ENCODE measurements around the gene OR2B2.

The OR2B2 gene

DNA sequence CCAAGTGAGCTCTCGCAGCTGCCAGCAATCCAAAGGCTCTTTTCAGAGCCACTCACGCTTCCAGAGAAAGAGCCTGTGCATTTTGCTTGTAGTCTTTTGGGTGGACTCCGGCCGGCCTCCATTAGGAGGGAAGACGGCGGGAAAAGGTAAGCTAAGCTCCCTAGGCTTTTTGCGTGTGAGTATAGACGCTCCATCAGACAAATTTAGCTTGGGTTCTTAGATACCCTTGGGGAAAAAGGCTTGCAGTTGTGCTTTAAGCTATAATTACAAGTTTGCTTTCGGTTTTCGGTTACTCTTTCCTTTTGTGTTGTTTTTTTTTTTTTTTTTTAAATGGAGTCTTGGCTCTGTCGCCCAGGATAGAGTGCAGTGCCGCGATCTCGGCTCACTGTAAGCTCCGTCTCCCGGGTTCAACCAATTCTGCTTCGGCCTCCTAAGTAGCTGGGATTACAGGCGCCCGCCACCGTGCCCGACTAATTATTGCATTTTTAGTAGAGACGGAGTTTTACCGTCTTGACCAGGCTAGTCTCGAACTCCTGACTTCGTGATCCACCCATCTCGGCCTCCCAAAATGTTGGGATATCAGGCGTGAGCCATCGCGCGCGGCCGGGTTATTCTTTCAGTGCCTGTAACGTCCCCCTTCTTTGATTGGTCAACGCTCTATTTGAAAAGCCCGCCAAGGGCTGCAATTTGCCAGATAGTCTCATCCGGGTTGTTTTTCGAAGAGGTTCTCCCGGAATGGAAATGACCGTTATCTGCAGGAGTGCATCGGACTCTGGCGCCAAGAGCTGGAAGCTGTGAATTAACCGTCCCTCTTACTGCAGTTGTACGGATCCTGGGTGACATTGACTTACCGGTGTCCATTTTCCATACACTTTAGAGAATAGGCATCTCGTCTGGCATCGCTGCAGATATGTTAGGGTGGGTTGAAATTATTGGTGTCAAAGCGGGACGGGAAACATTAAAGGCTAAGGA lies 18.1 kb downstream of the OR2B2 start:
- peaks cover 31% of the 10 kb centered on the region for H3K4me1 ChIP-seq (ENCODE audit: control insufficient read depth, insufficient read depth, low read length)
- H3K27ac ChIP-seq (ENCODE audit: low read length), result peak overlapping the region; percentile 93
- peak overlapping the region; percentile 95 to 97 for H3K4me3 ChIP-seq (ENCODE audit: low read length in 2 of 2)
- peaks cover 39 to 40% of the 10 kb centered on the region in 2 donors for H3K27me3 ChIP-seq (ENCODE audit: control insufficient read depth in 1 of 2, insufficient read depth in 2 of 2, low read length in 2 of 2)
- peak overlapping the region; percentile 87 to 95 for H3K9ac ChIP-seq (ENCODE audit: low read length in 2 of 2)
- no peaks in the 10 kb centered on the region for H3K9me3 ChIP-seq (ENCODE audit: control insufficient read depth in 2 of 2, low read length in 2 of 2)
- no peaks in the 10 kb centered on the region for H3K36me3 ChIP-seq (ENCODE audit: control insufficient read depth in 2 of 2, insufficient read depth in 2 of 2, low read length in 2 of 2)

DNA sequence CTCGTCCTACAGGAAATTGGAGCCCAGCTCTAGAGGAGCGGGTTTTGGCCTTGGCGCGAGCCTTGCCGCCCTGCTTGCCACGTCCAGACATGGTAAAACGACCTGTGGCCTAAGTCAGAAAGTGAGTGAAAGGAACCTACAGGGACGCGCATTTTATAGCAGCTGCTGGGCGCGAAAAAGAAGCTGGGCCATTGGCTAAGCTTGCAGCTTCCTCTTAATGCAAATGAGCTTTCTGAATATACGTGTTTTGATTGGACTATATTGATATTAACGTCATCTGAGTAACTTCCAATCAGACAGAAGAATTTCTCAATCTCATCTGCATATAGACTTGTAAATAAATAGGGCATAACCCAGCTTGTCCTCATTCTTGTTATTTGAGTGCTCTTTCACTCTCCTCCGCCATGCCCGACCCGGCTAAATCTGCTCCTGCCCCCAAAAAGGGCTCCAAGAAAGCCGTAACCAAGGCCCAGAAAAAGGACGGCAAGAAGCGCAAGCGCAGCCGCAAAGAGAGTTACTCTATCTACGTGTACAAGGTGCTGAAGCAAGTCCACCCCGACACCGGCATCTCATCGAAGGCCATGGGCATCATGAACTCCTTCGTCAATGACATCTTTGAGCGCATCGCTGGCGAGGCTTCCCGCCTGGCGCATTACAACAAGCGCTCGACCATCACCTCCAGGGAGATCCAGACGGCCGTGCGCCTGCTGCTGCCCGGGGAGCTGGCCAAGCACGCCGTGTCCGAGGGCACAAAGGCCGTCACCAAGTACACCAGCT lies 18.9 kb downstream of the OR2B2 start:
- peaks cover 40 to 44% of the 10 kb centered on the region in 2 donors for H3K27me3 ChIP-seq (ENCODE audit: control insufficient read depth in 1 of 2, insufficient read depth in 2 of 2, low read length in 2 of 2)
- no peaks in the 10 kb centered on the region for H3K9me3 ChIP-seq (ENCODE audit: control insufficient read depth in 2 of 2, low read length in 2 of 2)
- H3K4me3 ChIP-seq (ENCODE audit: low read length in 2 of 2), result peak overlapping the region; percentile 95 to 97
- no peaks in the 10 kb centered on the region for H3K36me3 ChIP-seq (ENCODE audit: control insufficient read depth in 2 of 2, insufficient read depth in 2 of 2, low read length in 2 of 2)
- H3K4me1 ChIP-seq (ENCODE audit: control insufficient read depth, insufficient read depth, low read length), result peaks cover 31% of the 10 kb centered on the region
- no peak overlapping the region for H3K27ac ChIP-seq (ENCODE audit: low read length)
- H3K9ac ChIP-seq (ENCODE audit: low read length in 2 of 2), result no peak overlapping the region

DNA sequence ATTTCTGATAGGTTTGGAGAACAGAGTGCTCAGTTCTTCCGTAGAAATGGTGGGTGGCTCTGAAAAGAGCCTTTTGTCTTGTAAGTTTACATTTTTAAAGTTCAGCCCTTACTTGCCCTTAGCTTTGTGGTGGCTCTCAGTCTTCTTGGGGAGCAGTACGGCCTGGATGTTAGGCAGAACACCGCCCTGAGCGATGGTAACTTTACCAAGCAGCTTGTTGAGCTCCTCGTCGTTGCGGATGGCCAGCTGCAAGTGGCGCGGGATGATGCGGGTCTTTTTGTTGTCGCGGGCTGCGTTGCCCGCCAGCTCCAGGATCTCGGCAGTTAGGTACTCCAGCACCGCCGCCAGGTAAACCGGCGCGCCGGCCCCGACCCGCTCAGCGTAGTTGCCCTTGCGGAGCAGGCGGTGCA lies 19.5 kb downstream of the OR2B2 start:
- Histone ChIP-seq H3K9ac (ENCODE audit: low read length in 2 of 2) (no peak overlapping the region), H3K4me3 (ENCODE audit: low read length in 2 of 2) (peak overlapping the region; percentile 95 to 97), H3K27me3 (ENCODE audit: control insufficient read depth in 1 of 2, insufficient read depth in 2 of 2, low read length in 2 of 2) (peaks cover 43 to 49% of the 10 kb centered on the region in 2 donors), H3K27ac (ENCODE audit: low read length) (no peak overlapping the region), H3K4me1 (ENCODE audit: control insufficient read depth, insufficient read depth, low read length) (peaks cover 31% of the 10 kb centered on the region), H3K36me3 (ENCODE audit: control insufficient read depth in 2 of 2, insufficient read depth in 2 of 2, low read length in 2 of 2) (no peaks in the 10 kb centered on the region), H3K9me3 (ENCODE audit: control insufficient read depth in 2 of 2, low read length in 2 of 2) (no peaks in the 10 kb centered on the region)

DNA sequence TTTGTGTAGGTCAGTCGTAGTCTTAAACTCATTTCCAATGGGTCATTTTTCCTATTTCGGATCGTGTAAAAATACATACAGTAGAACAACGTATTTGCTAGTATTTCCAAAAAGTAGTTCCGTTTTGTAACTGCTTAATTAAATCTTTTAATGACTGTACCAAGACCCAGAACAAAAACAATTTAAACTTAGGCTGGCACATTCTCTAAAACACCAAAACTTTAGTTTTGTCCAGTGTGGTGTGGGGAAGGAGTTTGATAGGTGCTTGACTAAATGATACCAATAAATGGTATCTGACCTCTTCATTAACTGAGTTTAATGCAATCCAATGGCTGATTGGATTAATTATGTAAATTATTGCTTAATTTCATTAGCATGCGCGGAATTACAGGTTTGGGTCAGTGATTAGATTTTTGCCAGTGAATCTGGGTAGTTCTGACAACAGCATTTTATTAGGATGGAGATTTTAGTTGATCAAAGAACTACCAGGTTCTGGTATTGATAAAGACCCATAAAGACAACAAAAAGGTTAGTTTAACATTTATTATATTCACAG lies 20.8 kb downstream of the OR2B2 start:
- H3K36me3 ChIP-seq (ENCODE audit: control insufficient read depth in 2 of 2, insufficient read depth in 2 of 2, low read length in 2 of 2), result no peaks in the 10 kb centered on the region
- H3K4me3 ChIP-seq (ENCODE audit: low read length in 2 of 2), result no peak overlapping the region
- H3K27ac ChIP-seq (ENCODE audit: low read length), result no peak overlapping the region
- peaks cover 44 to 49% of the 10 kb centered on the region in 2 donors for H3K27me3 ChIP-seq (ENCODE audit: control insufficient read depth in 1 of 2, insufficient read depth in 2 of 2, low read length in 2 of 2)
- no peak overlapping the region for H3K9ac ChIP-seq (ENCODE audit: low read length in 2 of 2)
- H3K9me3 ChIP-seq (ENCODE audit: control insufficient read depth in 2 of 2, low read length in 2 of 2), result no peaks in the 10 kb centered on the region
- peaks cover 31% of the 10 kb centered on the region for H3K4me1 ChIP-seq (ENCODE audit: control insufficient read depth, insufficient read depth, low read length)

DNA sequence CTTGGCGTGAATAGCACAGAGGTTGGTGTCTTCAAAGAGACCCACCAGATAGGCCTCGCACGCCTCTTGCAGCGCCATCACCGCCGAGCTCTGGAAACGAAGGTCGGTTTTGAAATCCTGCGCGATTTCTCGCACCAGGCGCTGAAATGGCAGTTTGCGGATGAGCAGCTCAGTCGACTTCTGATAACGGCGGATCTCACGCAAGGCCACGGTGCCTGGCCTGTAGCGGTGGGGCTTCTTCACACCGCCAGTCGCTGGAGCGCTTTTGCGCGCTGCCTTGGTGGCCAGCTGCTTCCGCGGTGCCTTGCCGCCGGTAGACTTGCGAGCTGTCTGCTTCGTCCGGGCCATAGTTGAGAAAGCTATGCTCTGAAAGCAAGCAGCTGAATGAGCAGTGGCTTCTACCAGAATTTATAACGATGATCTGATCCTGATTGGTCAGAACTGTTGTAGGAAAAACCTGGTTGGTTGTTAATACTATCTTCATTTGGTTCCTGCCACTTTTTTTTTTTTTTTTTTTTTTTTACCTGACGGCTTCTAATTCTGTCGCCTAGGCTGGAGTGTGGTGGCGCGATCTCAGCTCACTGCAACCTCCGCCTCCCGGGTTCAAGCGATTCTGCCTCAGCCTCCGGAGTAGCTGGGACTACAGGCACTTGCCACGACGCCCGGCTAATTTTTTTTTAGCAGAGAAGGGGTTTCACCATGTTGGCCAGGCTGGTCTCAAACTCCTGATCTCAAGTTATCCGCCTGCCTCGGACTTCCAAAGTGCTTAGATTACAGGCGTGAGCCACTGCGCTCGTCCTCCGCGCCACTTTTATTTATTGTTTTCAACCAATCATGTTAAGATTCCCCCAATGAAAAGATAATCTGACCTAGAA lies 21.5 kb downstream of the OR2B2 start:
- Histone ChIP-seq H3K4me3 (ENCODE audit: low read length in 2 of 2) (peak overlapping the region; percentile 18 to 65), H3K27me3 (ENCODE audit: control insufficient read depth in 1 of 2, insufficient read depth in 2 of 2, low read length in 2 of 2) (peaks cover 44 to 49% of the 10 kb centered on the region in 2 donors), H3K4me1 (ENCODE audit: control insufficient read depth, insufficient read depth, low read length) (peaks cover 31% of the 10 kb centered on the region), H3K9ac (ENCODE audit: low read length in 2 of 2) (peak overlapping the region in 1 of 2 donors; percentile 13), H3K9me3 (ENCODE audit: control insufficient read depth in 2 of 2, low read length in 2 of 2) (no peaks in the 10 kb centered on the region), H3K27ac (ENCODE audit: low read length) (no peak overlapping the region), H3K36me3 (ENCODE audit: control insufficient read depth in 2 of 2, insufficient read depth in 2 of 2, low read length in 2 of 2) (no peaks in the 10 kb centered on the region)

DNA sequence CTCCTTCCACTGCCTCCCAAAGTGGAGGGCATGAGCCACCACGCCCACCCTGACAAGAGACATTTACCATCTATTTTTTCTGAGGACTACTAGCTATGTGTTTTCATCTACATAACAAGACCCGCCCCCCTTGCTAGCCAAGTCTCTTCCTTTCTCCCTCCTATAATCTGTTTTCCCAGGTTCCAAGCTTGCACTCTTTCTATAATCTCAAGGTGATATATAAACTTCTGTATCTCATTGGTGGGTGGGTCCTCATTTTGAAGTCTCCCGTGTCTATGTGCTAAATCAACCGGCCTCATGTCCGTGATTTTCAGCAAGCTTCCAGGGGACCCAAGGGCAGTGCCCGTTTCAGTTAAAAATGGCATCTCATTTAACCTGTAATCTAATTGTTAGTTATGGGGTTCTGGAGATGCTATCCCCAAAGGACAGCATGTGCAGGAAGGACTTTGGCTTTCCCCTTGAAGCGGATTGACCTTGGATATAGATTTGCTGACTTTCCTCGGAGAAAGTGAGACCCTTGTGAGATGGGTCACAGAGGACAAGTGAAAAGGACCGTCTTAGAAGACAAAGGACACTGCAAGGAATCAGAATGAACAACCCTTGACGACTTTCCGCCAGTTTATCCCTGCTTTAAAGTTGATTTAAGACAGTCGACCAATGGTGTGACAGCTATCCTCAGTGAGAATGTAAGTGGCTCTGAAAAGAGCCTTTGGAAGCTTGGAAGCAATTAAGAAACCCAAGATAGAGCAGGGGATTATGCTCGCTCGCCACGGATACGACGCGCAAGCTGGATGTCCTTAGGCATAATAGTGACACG lies 22.4 kb downstream of the OR2B2 start:
- Histone ChIP-seq H3K36me3 (ENCODE audit: control insufficient read depth in 2 of 2, insufficient read depth in 2 of 2, low read length in 2 of 2) (no peaks in the 10 kb centered on the region), H3K4me1 (ENCODE audit: control insufficient read depth, insufficient read depth, low read length) (peaks cover 29% of the 10 kb centered on the region), H3K9ac (ENCODE audit: low read length in 2 of 2) (no peak overlapping the region), H3K9me3 (ENCODE audit: control insufficient read depth in 2 of 2, low read length in 2 of 2) (no peaks in the 10 kb centered on the region), H3K27ac (ENCODE audit: low read length) (no peak overlapping the region), H3K4me3 (ENCODE audit: low read length in 2 of 2) (peak overlapping the region; percentile 18 to 65), H3K27me3 (ENCODE audit: control insufficient read depth in 1 of 2, insufficient read depth in 2 of 2, low read length in 2 of 2) (peaks cover 44 to 49% of the 10 kb centered on the region in 2 donors)

DNA sequence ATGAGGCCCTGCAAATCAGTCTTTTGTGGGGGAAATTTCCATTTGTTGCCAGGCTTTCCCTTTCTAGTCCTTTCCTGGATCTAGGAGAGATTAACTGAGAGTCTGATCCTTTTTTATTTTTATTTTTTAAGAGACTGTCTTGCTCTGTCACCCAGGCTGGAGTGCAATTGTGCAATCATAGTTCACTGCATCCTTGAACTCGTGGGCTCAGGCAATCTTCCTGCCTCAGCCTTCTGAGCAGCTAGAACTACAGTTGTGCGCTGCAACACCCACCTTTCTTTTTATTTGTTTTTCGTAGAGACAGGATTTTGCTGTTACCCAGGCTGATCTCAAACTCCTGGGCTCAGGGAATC lies 22.9 kb downstream of the OR2B2 start:
- Histone ChIP-seq H3K9me3 (ENCODE audit: control insufficient read depth in 2 of 2, low read length in 2 of 2) (no peaks in the 10 kb centered on the region), H3K4me3 (ENCODE audit: low read length in 2 of 2) (no peak overlapping the region), H3K36me3 (ENCODE audit: control insufficient read depth in 2 of 2, insufficient read depth in 2 of 2, low read length in 2 of 2) (no peaks in the 10 kb centered on the region), H3K27ac (ENCODE audit: low read length) (no peak overlapping the region), H3K9ac (ENCODE audit: low read length in 2 of 2) (no peak overlapping the region), H3K4me1 (ENCODE audit: control insufficient read depth, insufficient read depth, low read length) (peaks cover 25% of the 10 kb centered on the region), H3K27me3 (ENCODE audit: control insufficient read depth in 1 of 2, insufficient read depth in 2 of 2, low read length in 2 of 2) (peaks cover 44 to 49% of the 10 kb centered on the region in 2 donors)

DNA sequence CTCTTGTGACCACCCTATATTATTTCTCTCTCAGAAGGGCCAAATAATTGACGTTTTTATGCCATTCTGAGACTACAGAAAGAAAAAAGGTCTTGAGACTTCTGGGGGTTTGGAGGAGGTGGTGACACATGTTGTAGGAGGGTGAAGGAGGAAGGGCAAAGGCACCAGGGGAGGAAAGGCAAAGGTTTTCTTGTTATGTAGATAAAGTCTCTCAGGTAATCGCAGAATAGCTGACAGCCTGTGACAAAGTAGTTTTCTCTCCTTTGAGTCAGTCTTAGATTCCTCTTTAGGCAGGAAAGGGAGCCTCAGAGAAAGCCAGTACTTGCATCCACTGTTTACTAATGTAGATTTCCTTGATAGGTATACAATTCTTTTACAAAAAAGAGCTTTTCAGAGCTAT lies 23.6 kb downstream of the OR2B2 start:
- peaks cover 44 to 47% of the 10 kb centered on the region in 2 donors for H3K27me3 ChIP-seq (ENCODE audit: control insufficient read depth in 1 of 2, insufficient read depth in 2 of 2, low read length in 2 of 2)
- peaks cover 21% of the 10 kb centered on the region for H3K4me1 ChIP-seq (ENCODE audit: control insufficient read depth, insufficient read depth, low read length)
- H3K27ac ChIP-seq (ENCODE audit: low read length), result no peak overlapping the region
- no peaks in the 10 kb centered on the region for H3K36me3 ChIP-seq (ENCODE audit: control insufficient read depth in 2 of 2, insufficient read depth in 2 of 2, low read length in 2 of 2)
- no peak overlapping the region for H3K9ac ChIP-seq (ENCODE audit: low read length in 2 of 2)
- no peaks in the 10 kb centered on the region for H3K9me3 ChIP-seq (ENCODE audit: control insufficient read depth in 2 of 2, low read length in 2 of 2)
- H3K4me3 ChIP-seq (ENCODE audit: low read length in 2 of 2), result no peak overlapping the region

DNA sequence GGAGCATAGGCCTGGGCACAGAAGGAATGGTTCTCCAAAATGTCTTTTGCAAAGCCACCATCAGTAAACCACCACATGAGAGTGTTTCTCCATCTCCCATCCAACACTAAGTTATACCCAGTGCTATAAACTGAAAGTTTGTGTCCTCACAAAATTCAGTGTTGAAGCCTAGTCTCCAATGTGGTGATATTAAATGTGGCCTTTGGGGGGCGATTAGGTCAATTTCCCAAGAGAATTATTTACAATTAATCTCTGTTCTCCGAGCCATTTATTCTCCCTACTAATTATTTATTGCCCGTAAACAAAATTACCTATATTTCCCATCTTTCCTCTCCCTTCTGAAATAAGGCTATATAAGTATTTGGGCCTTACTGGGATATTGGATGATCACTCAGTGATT lies 26.1 kb downstream of the OR2B2 start:
- H3K9me3 ChIP-seq (ENCODE audit: control insufficient read depth in 2 of 2, low read length in 2 of 2), result no peaks in the 10 kb centered on the region

More for the DNA sequence above, 26.1 kb downstream of the OR2B2 start:
- Histone ChIP-seq H3K27me3 (ENCODE audit: control insufficient read depth in 1 of 2, insufficient read depth in 2 of 2, low read length in 2 of 2) (peaks cover 19 to 28% of the 10 kb centered on the region in 2 donors), H3K4me3 (ENCODE audit: low read length in 2 of 2) (no peak overlapping the region), H3K27ac (ENCODE audit: low read length) (no peak overlapping the region), H3K36me3 (ENCODE audit: control insufficient read depth in 2 of 2, insufficient read depth in 2 of 2, low read length in 2 of 2) (no peaks in the 10 kb centered on the region), H3K4me1 (ENCODE audit: control insufficient read depth, insufficient read depth, low read length) (peaks cover 6% of the 10 kb centered on the region), H3K9ac (ENCODE audit: low read length in 2 of 2) (no peak overlapping the region)
